Uterus (tissue), 4 donors: ENCODE measurements around the gene MKKS. TPM values are rescaled to one million over a fixed set of nuclear protein-coding genes. Genes with fewer than 3 reads are reported as not detected.

ENCODE experiments used
- DNase-seq, 2 donors: peaks; one replicate each; pipeline ENCODE4 v3.0.0-alpha.2; 2019 to 2020
- H3K27ac ChIP-seq, 2 donors: fragments of 200-600 bp; sonication (generic); 1 replicate in 1 of 2; 2 replicates in 1 of 2; pipeline ENCODE4 v1.5.1; 2016 to 2018
- H3K27me3 ChIP-seq, 2 donors: fragments of 200-600 bp; sonication (generic); one replicate each; pipeline ENCODE4 v1.5.1; 2018 to 2019; ENCODE audit warnings: control low read depth in 1 of 2
- H3K36me3 ChIP-seq, 2 donors: fragments of 200-600 bp; sonication (generic); one replicate each; pipeline ENCODE4 v1.5.1; 2019; ENCODE audit warnings: control low read depth in 1 of 2
- H3K4me1 ChIP-seq, 2 donors: fragments of 200-600 bp; sonication (generic); one replicate each; pipeline ENCODE4 v1.5.1; 2018 to 2019; ENCODE audit warnings: control low read depth in 1 of 2
- H3K4me3 ChIP-seq, 2 donors: fragments of 200-600 bp; sonication (generic); 1 replicate in 1 of 2; 2 replicates in 1 of 2; pipeline ENCODE4 v1.5.1; 2018 to 2019; ENCODE audit warnings: mild to moderate bottlenecking in 1 of 2
- H3K9me3 ChIP-seq, 2 donors: fragments of 200-600 bp; sonication (generic); one replicate each; pipeline ENCODE4 v1.5.1; 2019; ENCODE audit warnings: control low read depth in 1 of 2
- CTCF ChIP-seq, 4 experiments: fragments of 200-600 bp in 2 of 4; fragments of 450-650 bp in 2 of 4; sonication (generic) in 2 of 4; IDR thresholded peaks; one replicate each; pipeline ENCODE4 v1.5.1; 2016 to 2019; ENCODE audit warnings: antibody characterized with exemption in 4 of 4, mild to moderate bottlenecking in 2 of 4, moderate library complexity in 1 of 4
- POLR2A ChIP-seq, 2 donors: fragments of 450-650 bp; IDR thresholded peaks; one replicate each; pipeline ENCODE4 v1.6.1; 2016; ENCODE audit warnings: antibody characterized with exemption in 2 of 2, mild to moderate bottlenecking in 1 of 2, moderate library complexity in 1 of 2
- intact Hi-C: fragments of 100-400 bp; cut with DNase I; formaldehyde crosslinking; loops from one replicate; pipeline ENCODE4 v1.15.1; 2023; ENCODE audit warnings: low total_unique reads
- total RNA-seq, 4 donors: library from RNA; depleted of rRNA in 3 of 4; stranded (reverse); fragments of >200 nt in 3 of 4; gene quantifications; one replicate each; pipeline versions ENCODE4 v1.1.0 to v1.2.4, GENCODE V29; 2014 to 2023
- donor health status: DM: yes; HTN: yes; CAD: no.

The MKKS gene
- total RNA-seq, 4 donors from 2014 or later: 15.9 to 27.9 (median 20.3) TPM

- no peak overlapping the region for H3K4me3 ChIP-seq
- TF ChIP-seq CTCF (IDR thresholded peaks at IDR 0.05): no peak
- no peak for TF ChIP-seq POLR2A (IDR thresholded peaks at IDR 0.05)
- no peaks in the 10 kb centered on the region for H3K27me3 ChIP-seq
- no peaks in the 10 kb centered on the region for H3K4me1 ChIP-seq
- no peaks in the 10 kb centered on the region for H3K9me3 ChIP-seq
- no peak overlapping the region for H3K27ac ChIP-seq
- no peaks in the 10 kb centered on the region for H3K36me3 ChIP-seq
- intact Hi-C loops: no loop called here
- DNase-seq: no peak
Observed at GRCh38 chr20:10408108-10408813, 25.8 kb downstream of the MKKS start.

DNA sequence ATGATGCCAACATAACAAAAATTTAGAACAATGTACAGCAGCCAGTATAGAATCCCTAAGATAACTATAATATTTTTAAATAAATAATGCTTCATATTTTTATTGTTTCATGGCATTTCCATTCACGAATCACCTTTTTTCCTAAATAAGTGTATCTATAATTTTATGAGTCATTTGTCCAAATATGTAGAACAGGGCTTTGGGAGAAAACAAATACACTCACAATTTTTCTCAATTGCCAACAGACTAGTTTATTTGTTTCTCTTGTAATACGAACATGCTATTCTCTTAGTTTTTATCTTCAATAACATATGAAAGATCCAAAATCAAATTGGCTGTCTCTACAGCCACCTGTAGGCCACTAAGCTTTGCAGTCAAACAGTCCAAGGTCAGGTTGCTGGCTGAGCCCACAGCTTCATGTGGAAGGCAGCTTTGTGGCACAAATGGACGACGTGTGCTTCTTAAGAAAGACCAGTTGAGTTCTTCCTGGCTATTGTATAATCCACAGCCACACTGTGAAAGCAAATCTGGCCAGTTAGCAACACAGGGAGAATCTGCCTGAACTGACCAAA lies 29.0 kb downstream of the MKKS start:
- Histone ChIP-seq H3K4me1 (no peaks in the 10 kb centered on the region), H3K9me3 (no peaks in the 10 kb centered on the region), H3K27ac (no peak overlapping the region), H3K27me3 (no peaks in the 10 kb centered on the region), H3K4me3 (no peak overlapping the region), H3K36me3 (no peaks in the 10 kb centered on the region)
- TF ChIP-seq POLR2A (IDR thresholded peaks at IDR 0.05) (no peak), CTCF (IDR thresholded peaks at IDR 0.05) (no peak)
- intact Hi-C loops: no loop called here
- no peak for DNase-seq

- no peak for DNase-seq
- H3K36me3 ChIP-seq: no peaks in the 10 kb centered on the region
- no peak for TF ChIP-seq POLR2A (IDR thresholded peaks at IDR 0.05)
- TF ChIP-seq CTCF (IDR thresholded peaks at IDR 0.05): no peak
- no peaks in the 10 kb centered on the region for H3K27me3 ChIP-seq
- no peak overlapping the region for H3K27ac ChIP-seq
- no peaks in the 10 kb centered on the region for H3K4me1 ChIP-seq
- H3K9me3 ChIP-seq: no peaks in the 10 kb centered on the region
- no peak overlapping the region for H3K4me3 ChIP-seq
- intact Hi-C loops: no loop called here
Observed at GRCh38 chr20:10404023-10404628, 29.9 kb downstream of the MKKS start.

DNA sequence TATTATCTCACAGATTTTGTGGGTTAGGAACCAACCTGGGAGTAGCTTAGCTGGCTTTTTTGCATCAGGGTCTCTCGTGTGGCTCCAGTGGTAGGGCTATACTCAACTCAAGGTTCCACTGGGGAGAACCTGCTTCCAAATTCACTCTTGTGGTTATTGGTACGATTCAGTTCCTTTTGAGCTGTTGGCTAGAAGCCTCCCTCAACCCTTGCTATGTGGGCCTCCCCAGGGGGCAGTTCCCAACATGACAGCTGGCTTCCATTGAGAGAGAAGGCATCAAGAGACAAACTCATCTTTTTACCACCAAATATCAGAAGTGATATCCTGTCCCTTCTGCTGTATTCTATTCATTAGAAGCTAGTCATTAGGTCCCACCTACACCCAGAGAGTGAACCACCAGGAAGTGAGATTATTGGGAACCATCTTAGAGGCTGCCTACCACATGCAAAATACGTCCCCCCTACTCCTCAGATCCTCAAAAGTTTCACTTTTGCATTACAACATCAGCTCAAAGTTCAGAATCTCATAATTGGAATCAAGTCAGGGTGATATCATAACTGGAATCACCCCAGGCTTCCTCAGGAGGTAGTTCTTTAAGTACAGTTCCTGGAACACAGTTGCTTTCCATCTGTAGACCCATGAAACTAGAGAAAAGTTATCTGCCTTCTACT lies 30.9 kb downstream of the MKKS start:
- no peak overlapping the region for H3K4me3 ChIP-seq
- TF ChIP-seq CTCF (IDR thresholded peaks at IDR 0.05) (no peak), POLR2A (IDR thresholded peaks at IDR 0.05) (no peak)
- no peak overlapping the region for H3K27ac ChIP-seq
- H3K36me3 ChIP-seq: no peaks in the 10 kb centered on the region
- DNase-seq: no peak
- no peaks in the 10 kb centered on the region for H3K27me3 ChIP-seq
- intact Hi-C loops: no loop called here
- H3K9me3 ChIP-seq: no peaks in the 10 kb centered on the region
- no peaks in the 10 kb centered on the region for H3K4me1 ChIP-seq
